HepG2 (cell line): Measurements from ENCODE around the gene DNAJC4. TPM values are rescaled to one million over a fixed set of nuclear protein-coding genes. Genes with fewer than 3 reads are reported as not detected.

Experiments used
- BCL3 ChIP-seq: sonication (generic); formaldehyde crosslinking; IDR thresholded peaks from 2 replicates; pipeline ENCODE4 v1.5.1; 2020; ENCODE audit warnings: mild to moderate bottlenecking, missing genetic modification reagents, moderate library complexity
- EED ChIP-seq: sonication (generic); formaldehyde crosslinking; IDR thresholded peaks from 2 replicates; pipeline ENCODE4 v1.5.0; 2020; ENCODE audit warnings: mild to moderate bottlenecking, missing genetic modification reagents
- GZF1 ChIP-seq: sonication (generic); formaldehyde crosslinking; IDR thresholded peaks from 2 replicates; pipeline ENCODE4 v1.5.1; 2020; ENCODE audit warnings: mild to moderate bottlenecking, missing genetic modification reagents
- JUN ChIP-seq: sonication (generic); formaldehyde crosslinking; IDR thresholded peaks from 2 replicates; pipeline ENCODE4 v1.4.0; 2020; ENCODE audit warnings: mild to moderate bottlenecking, missing genetic modification reagents
- NFATC3 ChIP-seq: sonication (generic); formaldehyde crosslinking; IDR thresholded peaks from 2 replicates; pipeline ENCODE4 v1.5.1; 2020; ENCODE audit warnings: mild to moderate bottlenecking, missing genetic modification reagents
- NFIC ChIP-seq: IDR thresholded peaks from 2 replicates; pipeline ENCODE4 v1.6.1; 2012; ENCODE audit warnings: mild to moderate bottlenecking, low read length, inconsistent platforms
- PAX8 ChIP-seq: sonication (generic); formaldehyde crosslinking; IDR thresholded peaks from 2 replicates; pipeline ENCODE4 v1.8.0; 2022; ENCODE audit warnings: mild to moderate bottlenecking, missing genetic modification reagents, borderline replicate concordance
- RORA ChIP-seq: sonication (generic); formaldehyde crosslinking; IDR thresholded peaks from 2 replicates; pipeline ENCODE4 v1.5.0; 2020; ENCODE audit warnings: mild to moderate bottlenecking, missing genetic modification reagents, moderate library complexity
- SPEN ChIP-seq: sonication (generic); formaldehyde crosslinking; IDR thresholded peaks from 2 replicates; pipeline ENCODE4 v1.5.1; 2020; ENCODE audit warnings: low read depth, mild to moderate bottlenecking, missing genetic modification reagents
- TEAD2 ChIP-seq: sonication (generic); formaldehyde crosslinking; IDR thresholded peaks from 2 replicates; pipeline ENCODE4 v1.9.0; 2021; ENCODE audit warnings: missing genetic modification reagents
- YY1 ChIP-seq: IDR thresholded peaks from 2 replicates; pipeline ENCODE4 v1.6.1; 2011; ENCODE audit warnings: low read length, low read depth, moderate library complexity, mild to moderate bottlenecking; ENCODE audit not compliant: insufficient read depth, insufficient replicate concordance
- ZBTB42 ChIP-seq: sonication (generic); formaldehyde crosslinking; IDR thresholded peaks from 2 replicates; pipeline ENCODE4 v1.5.0; 2020; ENCODE audit warnings: mild to moderate bottlenecking, missing genetic modification reagents
- ZMYM2 ChIP-seq: sonication (generic); formaldehyde crosslinking; IDR thresholded peaks from 2 replicates; pipeline ENCODE4 v1.8.0; 2022; ENCODE audit warnings: mild to moderate bottlenecking, missing genetic modification reagents
- ZNF10 ChIP-seq: sonication (generic); formaldehyde crosslinking; IDR thresholded peaks from 2 replicates; pipeline ENCODE4 v1.4.0; 2020; ENCODE audit warnings: mild to moderate bottlenecking, low read depth, missing genetic modification reagents, borderline replicate concordance
- ZNF326 ChIP-seq: sonication (generic); formaldehyde crosslinking; IDR thresholded peaks from 2 replicates; pipeline ENCODE4 v1.4.0; 2020; ENCODE audit warnings: missing genetic modification reagents, borderline replicate concordance
- ZNF562 ChIP-seq: sonication (generic); formaldehyde crosslinking; IDR thresholded peaks from 2 replicates; pipeline ENCODE4 v1.8.0; 2022; ENCODE audit warnings: missing genetic modification reagents, borderline replicate concordance
- ZNF737 ChIP-seq: sonication (generic); formaldehyde crosslinking; IDR thresholded peaks from 2 replicates; pipeline ENCODE4 v1.5.0; 2020; ENCODE audit warnings: missing genetic modification reagents, mild to moderate bottlenecking, borderline replicate concordance
- ZSCAN29 ChIP-seq: sonication (generic); formaldehyde crosslinking; conservative IDR thresholded peaks from 2 replicates; pipeline ENCODE4 v1.4.0; 2020; ENCODE audit warnings: mild to moderate bottlenecking, missing genetic modification reagents
- polyA plus RNA-seq, 8 experiments: library from polyadenylated mRNA; depleted of rRNA in 3 of 8; stranded (reverse) in 7 of 8; unstranded in 1 of 8; fragments of >200 nt; fragmentation: Illumina TruSeq in 4 of 8; extraction: Trizol in 4 of 8; gene quantifications; 2 replicates each; pipeline versions ENCODE4 v1.2.1 to v1.2.3, GENCODE V29; 2011 to 2016; ENCODE audit warnings: low read depth in 4 of 8, missing spikeins in 1 of 8, mixed read lengths in 1 of 8; ENCODE audit not compliant: insufficient read depth in 1 of 8
- total RNA-seq, 5 experiments: library from RNA; depleted of rRNA; stranded (reverse); fragments of >200 nt; fragmentation: Illumina TruSeq; extraction: Trizol; gene quantifications; 2 replicates each; pipeline ENCODE4 v1.2.3, GENCODE V29; 2016; ENCODE audit warnings: low read depth in 1 of 5
- TF ChIP-seq, protein P1 (sequence below): sonication (generic); formaldehyde crosslinking; conservative IDR thresholded peaks from 2 replicates; pipeline ENCODE4 v1.4.0; 2020; ENCODE audit warnings: mild to moderate bottlenecking, missing genetic modification reagents, moderate library complexity
- TF ChIP-seq, protein P2 (sequence below): sonication (generic); formaldehyde crosslinking; IDR thresholded peaks from 2 replicates; pipeline ENCODE4 v1.5.1; 2020; ENCODE audit warnings: missing genetic modification reagents, mild to moderate bottlenecking, borderline replicate concordance

DNAJC4 gene
- total and polyA plus RNA-seq, 2 of the 13 experiments (the other 11 are each of a cell fraction or from before 2014, with no cell fraction given): 10.3 to 60.8 TPM

- TF ChIP-seq BCL3 (CRISPR knock-in tag) (0 out of 2 replicates have a peak, but pooled peaks have one; percentile 1), ZMYM2 (no peak), ZBTB42 (CRISPR knock-in tag) (no peak), PAX8 (CRISPR knock-in tag) (no peak), ZNF326 (0 out of 2 replicates have a peak, but pooled peaks have one; percentile 23), RORA (no peak), EED (no peak), NFIC (peak; percentile 15; the same call in 1 of the 2 replicates), JUN (CRISPR knock-in tag) (no peak), NFATC3 (CRISPR knock-in tag) (no peak), ZNF562 (CRISPR knock-in tag) (no peak), GZF1 (CRISPR knock-in tag) (0 out of 2 replicates have a peak, but pooled peaks have one; percentile 65), SPEN (CRISPR knock-in tag) (no peak; the same call in none of the 2 replicates), YY1 (peak; percentile 100), TEAD2 (CRISPR knock-in tag) (no peak), ZSCAN29 (CRISPR knock-in tag) (no peak), ZNF10 (CRISPR knock-in tag) (no peak), ZNF737 (CRISPR knock-in tag) (no peak)
- TF ChIP-seq, protein P1, sequence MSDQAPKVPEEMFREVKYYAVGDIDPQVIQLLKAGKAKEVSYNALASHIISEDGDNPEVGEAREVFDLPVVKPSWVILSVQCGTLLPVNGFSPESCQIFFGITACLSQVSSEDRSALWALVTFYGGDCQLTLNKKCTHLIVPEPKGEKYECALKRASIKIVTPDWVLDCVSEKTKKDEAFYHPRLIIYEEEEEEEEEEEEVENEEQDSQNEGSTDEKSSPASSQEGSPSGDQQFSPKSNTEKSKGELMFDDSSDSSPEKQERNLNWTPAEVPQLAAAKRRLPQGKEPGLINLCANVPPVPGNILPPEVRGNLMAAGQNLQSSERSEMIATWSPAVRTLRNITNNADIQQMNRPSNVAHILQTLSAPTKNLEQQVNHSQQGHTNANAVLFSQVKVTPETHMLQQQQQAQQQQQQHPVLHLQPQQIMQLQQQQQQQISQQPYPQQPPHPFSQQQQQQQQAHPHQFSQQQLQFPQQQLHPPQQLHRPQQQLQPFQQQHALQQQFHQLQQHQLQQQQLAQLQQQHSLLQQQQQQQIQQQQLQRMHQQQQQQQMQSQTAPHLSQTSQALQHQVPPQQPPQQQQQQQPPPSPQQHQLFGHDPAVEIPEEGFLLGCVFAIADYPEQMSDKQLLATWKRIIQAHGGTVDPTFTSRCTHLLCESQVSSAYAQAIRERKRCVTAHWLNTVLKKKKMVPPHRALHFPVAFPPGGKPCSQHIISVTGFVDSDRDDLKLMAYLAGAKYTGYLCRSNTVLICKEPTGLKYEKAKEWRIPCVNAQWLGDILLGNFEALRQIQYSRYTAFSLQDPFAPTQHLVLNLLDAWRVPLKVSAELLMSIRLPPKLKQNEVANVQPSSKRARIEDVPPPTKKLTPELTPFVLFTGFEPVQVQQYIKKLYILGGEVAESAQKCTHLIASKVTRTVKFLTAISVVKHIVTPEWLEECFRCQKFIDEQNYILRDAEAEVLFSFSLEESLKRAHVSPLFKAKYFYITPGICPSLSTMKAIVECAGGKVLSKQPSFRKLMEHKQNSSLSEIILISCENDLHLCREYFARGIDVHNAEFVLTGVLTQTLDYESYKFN: 0 out of 2 replicates have a peak, but pooled peaks have one; percentile 38
- TF ChIP-seq, protein P2, sequence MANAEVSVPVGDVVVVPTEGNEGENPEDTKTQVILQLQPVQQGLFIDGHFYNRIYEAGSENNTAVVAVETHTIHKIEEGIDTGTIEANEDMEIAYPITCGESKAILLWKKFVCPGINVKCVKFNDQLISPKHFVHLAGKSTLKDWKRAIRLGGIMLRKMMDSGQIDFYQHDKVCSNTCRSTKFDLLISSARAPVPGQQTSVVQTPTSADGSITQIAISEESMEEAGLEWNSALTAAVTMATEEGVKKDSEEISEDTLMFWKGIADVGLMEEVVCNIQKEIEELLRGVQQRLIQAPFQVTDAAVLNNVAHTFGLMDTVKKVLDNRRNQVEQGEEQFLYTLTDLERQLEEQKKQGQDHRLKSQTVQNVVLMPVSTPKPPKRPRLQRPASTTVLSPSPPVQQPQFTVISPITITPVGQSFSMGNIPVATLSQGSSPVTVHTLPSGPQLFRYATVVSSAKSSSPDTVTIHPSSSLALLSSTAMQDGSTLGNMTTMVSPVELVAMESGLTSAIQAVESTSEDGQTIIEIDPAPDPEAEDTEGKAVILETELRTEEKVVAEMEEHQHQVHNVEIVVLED (CRISPR knock-in tag): peak; percentile 90
These were observed 39.3 kb downstream of the DNAJC4 start (continued) for GRCh38 chr11:64269540-64270220.
